DMS114 treated with DMSO at 0.1 percent for 48 hours (cell line): ENCODE results near the gene DAPP1.
"Not testable (repeated sequence)": the region's sequence is repeated elsewhere in the genome, so short reads cannot be mapped to it uniquely, and the experiment has no call there.

Experiments used
- DNase-seq: peaks from one replicate; lab custom pipeline; 2025; ENCODE audit not compliant: unreplicated experiment; lab: John Stamatoyannopoulos, UW

DAPP1 gene, protein sequence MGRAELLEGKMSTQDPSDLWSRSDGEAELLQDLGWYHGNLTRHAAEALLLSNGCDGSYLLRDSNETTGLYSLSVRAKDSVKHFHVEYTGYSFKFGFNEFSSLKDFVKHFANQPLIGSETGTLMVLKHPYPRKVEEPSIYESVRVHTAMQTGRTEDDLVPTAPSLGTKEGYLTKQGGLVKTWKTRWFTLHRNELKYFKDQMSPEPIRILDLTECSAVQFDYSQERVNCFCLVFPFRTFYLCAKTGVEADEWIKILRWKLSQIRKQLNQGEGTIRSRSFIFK

DNA sequence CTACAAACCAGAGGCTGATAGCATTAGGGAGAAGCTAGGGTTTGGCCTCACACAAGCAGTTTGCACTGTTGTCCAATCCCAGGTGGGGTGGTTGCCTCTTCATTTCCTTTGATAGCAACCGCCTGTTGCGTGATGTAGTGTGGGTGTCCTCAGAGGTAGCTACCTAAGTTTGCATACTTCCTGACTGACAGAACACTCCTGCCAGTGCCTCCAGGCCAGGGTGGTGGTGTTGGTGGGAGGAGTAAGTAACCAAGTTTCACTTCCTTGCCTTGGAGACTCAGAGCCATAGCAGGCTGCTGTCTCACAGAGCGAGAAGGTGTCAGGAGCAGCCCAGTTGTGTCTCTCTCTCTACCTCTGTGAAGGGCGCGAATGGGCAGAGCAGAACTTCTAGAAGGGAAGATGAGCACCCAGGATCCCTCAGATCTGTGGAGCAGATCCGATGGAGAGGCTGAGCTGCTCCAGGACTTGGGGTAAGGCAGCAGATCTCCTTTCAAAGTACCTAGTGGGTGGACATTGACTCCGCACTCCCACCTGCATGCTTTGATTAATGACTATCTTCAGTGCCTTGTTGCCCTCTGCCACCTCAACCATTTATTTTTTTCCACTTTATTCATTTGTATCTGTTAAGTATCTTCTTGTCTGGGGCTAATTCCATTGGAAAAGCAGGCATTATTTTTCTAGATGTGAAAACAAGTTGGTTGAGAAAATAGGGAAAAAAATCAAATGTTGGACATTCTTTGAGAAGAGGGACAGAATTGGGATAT is at the start of gene DAPP1:
TSS of gene DAPP1 (plus strand) at position 283 of the 764 bp plus-strand sequence. CDS start at position 370, 87 bp downstream.
- DNase-seq: no peak

DNA sequence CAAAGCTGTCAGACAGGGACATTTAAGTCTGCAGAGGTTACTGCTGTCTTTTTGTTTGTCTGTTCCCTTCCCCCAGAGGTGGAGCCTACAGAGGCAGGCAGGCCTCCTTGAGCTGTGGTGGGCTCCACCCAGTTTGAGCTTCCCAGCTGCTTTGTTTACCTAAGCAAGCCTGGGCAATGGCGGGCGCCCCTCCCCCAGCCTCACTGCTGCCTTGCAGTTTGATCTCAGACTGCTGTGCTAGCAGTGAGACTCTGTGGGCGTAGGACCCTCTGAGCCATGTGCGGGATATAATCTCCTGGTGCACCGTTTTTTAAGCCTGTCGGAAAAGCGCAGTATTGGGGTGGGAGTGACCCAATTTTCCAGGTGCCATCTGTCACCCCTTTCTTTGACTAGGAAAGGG is 45.8 kb upstream of the DAPP1 start:
- not testable (repeated sequence) for DNase-seq

DNA sequence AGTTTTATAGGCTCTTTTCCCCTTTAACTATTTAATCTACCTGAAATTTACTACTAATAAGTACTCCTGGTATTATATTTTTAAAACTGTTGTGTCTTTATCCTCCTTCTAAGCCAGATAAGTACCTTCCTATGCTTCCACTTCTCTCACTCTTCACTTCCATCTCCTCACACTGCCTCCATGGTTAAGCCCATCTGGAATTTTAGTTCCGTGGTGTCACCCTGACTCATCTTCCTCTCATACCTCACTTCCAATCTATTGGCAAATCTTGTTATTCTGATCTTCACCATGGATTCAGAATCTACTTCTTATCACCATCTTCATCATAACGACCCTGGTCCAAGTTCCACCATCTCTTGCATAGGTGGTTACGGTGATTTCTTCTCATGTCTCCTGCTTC is 32.7 kb upstream of the DAPP1 start:
- DNase-seq: no peak

DNA sequence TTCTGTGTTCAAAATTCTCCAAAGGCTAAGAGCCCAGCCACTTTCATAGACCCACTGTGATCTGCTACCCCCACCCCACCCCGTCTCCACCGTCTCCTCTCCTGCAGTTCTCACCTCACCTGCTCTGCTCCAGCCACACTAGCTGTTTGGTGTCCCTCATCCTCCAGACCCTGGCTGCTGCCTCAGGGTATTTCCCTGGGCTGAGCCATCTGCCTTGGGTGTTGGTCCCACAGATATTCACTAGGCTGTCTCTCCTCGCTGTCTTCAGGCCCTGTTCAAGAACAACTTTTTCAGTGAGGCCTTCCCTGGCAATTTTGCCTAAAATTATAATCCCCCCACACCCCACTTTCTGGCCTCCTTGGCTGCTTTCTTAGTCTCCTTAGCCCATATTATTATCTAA is 31.8 kb upstream of the DAPP1 start:
- no peak for DNase-seq

DNA sequence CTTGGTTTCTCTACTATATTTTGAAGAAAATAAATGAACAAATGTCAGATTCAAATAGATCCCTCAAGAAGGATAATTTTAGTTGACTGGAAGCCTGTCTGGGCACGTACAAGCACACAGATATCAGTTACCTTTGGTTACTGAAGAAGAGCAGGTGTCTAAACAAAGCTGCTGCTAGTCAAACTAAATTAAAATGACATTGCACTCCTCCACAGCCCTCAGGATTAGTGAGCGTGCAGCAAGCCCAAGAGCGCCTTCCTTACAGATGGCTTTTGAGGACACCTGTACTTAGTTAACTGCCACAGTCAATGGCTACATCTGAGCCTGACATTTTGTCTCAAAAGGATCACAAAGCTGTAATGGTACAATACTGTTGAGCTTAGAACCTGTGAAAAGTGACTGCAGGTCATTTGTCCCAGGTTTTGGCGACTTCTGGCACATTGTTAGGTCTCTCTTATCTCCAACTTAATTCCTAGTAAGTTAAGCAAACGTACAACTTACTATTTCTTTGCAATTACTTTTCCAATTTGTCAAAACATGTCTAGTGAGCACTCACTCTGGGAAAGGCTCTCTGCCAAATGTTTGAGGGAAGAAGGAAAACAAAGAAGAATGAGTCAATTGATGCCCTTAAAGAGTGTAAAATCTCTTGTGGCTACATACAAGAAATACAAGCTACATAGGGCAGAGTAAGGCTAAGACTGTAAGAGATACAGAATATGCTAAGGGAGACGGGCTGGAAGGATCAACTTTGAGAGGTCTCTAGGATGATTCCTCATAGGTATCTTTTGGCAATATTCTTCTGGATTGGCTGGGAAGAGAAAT is 25.6 kb upstream of the DAPP1 start:
- DNase-seq: no peak

DNA sequence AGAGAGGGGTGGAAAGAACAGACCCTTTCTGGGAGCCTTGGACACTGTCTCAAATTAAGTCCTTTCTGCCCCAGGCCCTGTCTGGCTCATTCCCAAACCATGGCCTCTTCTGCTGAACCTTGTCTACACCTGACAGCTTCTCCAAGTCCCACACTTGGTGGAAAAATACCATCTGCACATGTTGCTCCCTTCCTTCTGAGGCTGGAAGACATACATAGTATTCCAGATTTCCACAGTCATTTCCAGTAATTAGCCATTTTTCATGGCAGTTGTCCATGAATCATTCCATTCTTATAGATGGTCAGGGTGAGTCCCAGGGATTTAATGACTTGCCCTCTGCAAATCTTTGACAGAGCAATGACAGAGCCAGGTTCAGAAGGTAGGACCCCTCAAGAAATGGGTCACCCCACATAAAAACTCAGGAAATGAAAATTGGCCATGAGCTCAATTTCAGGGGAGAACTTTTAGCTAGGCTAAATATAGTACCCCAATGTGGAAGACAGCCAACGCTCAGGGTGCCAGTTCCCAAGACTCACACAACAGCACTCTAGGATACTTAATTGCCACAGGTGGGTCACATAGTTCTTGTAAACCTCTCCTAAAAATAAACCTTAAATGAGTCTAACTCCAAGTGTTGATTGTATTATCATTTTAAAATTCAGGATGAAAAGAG is 16.2 kb upstream of the DAPP1 start:
- no peak for DNase-seq

DNA sequence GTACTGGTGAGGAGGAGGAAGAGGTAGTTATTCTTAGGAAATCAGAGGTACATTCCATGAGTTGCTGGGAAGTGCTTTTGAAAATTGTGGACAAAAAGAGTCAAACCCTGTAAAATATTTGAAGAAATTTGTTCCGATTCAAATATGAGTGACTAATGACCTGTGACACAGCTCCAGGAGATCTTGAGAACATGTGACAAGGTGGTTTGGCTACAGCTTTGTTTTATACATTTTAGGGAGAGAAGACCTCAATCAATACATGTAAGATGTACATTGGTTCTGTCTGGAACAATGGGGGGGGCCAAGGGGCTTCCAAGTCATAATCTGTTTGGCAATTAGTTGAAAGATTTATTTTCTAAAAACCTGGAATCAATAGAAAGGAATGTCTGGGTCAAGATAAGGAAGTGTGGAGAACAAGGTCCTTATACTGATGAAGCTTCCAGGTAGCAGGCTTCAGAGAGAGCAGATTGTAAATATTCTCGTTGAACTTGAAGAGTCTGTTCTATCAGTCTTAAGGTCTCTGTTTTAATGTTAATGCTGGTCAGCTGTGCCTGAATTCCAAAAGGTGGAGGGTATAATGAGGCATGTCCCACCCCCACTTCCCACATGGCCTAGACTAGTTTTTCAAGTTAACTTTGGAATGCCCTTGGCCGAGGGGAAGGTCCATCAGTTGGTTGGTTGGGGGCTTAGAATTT is 15.5 kb upstream of the DAPP1 start:
- DNase-seq: no peak

DNA sequence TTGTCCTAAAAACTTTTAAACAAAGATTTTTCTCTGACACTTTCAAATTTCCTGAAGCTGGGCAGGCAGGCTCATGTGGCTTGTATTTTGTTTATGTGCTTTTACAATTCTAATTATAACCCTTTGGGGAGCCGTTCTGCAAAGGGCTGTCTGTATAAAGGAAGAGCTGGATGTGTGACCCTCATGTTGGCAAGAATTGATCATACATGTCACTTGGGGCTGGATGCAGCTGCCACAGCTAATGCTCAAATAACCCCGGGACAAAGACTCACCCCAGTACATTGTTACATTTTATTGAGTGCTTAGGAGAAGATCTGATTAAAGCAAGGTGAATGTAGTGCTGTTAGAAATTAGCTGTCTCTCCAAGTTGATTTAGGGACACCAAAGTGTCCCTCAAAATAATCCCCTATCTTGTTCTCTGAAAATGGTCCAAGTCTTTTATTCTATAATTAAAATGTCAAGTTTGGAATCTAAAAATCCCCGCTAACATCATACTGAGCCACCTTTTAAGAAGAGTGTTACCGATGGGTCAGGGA is 13.0 kb upstream of the DAPP1 start:
- DNase-seq: no peak

DNA sequence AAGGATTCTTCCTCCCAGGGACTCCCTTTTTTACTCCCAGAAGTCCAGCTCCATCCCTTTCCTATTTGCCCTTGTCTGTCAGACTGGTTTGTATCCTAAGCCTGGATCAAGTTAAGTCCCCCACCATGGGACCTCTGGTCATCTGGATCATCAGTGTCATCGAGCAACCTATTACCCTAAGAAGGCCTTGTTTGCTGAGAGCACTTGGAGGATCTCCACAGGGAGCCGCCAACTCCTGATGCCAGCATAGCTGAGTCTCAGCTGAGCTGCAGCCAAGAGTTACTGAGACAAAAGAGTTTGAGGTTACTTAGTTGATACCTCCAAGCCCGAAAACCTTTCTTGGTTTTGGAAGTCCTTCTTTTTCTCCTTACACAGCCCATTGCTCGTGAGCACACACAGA is 10.1 kb upstream of the DAPP1 start:
- DNase-seq: no peak

DNA sequence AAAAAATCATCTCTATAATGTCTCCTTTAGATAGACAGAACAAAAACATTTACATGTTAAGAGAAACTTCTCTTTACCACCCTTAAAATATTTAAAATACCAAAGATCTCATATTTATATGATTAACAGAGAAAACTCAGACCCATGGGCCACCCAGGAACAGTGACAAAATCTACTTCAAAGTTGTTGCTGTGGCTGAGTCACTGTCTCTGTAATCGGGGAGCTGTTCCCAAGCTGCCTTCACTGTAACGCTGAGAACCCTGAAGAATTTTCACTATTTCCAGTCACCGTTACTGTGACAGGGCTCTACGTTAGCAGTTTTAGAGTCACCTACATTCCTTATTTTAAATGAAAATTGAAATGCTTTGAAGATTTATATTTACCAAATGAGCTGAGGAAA is 9.0 kb upstream of the DAPP1 start:
- no peak for DNase-seq

DNA sequence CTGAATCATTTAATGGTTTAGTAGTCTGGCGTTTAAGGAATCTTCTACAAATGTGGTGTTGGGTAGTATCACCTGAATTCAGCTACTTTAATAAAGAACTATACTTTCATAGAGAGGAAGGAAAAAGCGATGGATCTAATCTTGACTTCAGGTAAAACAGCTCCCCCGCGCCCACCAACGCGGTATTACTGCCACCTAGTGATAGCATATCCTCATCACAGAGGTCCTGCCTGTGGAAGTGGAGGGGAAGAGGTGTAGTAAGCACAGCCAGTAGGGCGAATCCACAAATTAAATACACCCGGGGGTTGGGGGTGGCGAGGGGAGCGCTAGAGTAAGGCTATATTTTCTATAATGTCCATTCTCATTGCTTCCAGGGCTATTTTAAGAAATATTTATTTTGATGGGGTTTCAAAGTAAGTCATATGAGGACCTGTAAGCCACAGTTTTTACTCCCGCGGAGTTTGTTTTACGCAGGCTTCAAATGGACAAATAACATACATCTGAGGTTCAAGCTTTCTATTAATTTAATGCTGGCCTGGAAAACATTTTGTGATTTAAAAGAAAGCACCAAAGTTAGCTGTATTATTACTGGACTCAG is 8.3 kb upstream of the DAPP1 start:
- DNase-seq: no peak

DNA sequence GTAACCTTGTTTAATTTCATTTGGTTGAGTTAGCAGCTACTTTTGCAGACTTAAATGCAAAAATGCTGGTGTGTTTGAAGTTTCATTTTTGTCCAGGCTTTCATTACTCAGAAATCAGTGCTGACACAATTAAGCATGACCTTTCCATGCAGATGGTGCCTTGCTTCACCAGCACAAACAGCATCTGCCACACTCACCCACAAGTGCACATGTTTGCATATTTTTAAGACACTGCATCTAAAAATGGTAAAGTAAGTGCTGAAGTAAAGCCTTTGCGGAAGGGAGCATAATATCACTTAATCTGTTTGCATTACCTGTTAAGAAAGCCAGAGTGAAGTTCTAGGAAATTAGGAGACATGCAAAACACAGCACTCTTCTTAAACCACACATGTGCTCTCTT is 7.3 kb upstream of the DAPP1 start:
- no peak for DNase-seq

DNA sequence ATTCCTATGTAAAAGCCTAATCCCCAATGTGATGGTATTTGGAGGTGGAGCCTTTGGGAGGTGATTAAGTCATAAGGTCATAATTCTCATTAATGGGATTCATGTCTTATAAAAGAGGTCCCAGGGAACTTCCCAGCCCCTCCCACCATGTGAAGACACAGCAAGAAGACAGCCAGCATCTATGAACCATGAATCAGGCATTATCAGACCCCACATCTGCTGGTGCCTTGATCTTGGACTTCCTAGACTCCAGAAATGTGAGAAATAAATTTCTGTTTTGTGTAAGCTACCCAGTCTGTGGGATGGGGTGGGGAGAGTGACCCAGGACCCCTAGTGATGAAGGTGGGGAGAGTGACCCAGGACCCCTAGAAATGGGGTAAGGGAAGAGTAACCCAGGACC is 6.1 kb upstream of the DAPP1 start:
- no peak for DNase-seq

DNA sequence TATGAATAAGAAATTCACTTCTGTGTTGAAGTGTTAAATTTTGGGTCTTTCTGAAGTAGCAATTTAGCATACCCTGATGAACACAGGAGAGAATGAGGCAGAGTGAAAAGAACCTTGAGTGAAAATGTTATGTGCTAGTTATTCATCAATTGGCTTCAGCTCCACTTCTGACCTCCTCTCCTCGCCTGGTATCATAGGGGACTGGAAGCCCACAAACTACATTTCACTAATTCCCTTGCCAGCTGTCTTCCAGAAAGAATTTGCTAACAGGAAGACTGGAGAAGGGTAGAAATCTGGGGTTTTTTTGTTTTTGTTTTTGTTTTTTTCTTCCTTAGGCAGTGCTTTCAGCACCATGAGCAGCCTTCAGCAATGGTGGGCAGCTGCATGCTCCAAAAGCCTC is 5.5 kb upstream of the DAPP1 start:
- no peak for DNase-seq

DNA sequence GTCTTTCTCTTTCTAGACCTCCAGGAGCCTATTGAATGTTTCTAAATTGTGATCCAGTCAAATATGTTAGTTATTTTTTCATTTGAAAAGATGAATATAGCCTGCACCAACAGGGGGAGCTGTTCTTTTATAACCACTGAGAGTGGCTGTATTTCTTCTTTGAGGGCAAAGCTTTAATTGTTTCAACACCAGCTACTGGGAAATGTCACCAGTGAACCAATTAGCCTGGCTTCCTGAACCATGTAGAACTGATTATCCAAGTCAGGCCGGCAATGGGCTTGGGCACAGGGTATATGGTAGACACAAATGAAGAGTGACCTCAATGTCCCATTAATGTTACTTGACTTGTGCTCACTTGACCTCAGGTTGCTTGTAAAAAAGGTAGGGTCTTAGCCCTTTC is 4.8 kb upstream of the DAPP1 start:
- no peak for DNase-seq

DNA sequence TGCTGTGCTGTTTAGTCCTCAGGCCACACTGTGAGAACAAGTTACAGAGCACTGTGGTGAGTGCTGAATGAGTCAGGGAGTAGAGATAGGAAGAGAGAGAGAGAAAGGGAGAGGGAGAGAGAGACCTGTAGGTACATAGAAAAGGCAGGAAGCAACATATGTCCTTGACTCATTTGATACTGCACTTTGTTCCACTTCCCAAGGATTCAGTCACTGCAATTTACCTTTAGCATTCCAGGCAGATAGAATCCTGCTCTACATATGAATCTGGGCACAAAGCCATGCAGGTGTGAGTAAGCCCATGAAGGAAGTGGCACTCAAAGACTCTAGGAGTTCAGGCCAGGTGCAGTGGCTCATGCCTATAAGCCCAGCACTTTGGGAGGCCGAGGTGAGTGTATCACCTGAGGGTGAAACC is 1.0 kb upstream of the DAPP1 start:
- no peak for DNase-seq

DNA sequence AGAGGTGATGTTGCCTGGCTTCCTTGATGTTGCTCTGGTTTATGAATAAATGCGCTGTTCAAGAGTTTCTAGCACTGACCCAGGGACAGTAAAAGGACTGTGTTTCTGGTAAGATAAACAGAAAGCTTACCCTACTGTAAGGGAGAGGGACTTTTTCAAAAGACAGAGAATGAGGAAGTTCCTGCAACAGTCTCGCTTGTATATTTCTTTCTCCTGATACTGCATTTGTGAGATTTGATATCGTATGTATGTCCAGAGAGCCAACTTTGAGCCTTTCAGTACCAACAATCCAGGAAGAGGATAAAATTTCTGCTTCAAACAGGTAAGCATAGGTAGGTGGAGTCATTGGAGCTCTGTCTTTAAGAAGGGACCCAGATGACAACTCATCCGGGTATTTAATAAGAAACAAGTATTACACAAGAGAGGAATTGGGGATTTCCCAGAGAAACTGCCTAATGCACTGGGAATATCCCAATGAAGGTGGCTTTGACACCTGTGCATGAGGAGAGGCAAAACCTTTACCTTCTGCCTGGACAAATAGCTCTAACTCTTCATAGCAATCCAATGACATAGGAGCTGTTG is 773 bp downstream of the DAPP1 start:
- DNase-seq: no peak

DNA sequence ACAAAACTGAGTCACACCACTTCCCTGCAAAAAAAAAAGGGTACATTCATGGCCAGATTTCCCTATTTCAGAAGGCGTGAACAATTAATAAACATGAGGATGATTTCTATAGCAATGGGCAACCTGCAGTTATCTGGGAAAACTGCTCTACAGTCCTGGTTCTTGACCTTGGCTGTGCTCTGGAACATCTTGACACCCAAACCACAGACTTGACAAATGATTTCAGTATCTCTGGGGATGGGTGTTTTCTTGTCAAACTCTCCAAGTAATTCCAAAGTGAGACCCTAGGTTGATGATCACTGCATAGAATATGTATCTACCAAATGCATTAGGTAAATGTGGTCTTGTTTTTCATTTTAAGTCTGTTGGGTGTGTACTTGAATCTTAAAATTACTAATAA is 2.0 kb downstream of the DAPP1 start:
- DNase-seq: no peak

DNA sequence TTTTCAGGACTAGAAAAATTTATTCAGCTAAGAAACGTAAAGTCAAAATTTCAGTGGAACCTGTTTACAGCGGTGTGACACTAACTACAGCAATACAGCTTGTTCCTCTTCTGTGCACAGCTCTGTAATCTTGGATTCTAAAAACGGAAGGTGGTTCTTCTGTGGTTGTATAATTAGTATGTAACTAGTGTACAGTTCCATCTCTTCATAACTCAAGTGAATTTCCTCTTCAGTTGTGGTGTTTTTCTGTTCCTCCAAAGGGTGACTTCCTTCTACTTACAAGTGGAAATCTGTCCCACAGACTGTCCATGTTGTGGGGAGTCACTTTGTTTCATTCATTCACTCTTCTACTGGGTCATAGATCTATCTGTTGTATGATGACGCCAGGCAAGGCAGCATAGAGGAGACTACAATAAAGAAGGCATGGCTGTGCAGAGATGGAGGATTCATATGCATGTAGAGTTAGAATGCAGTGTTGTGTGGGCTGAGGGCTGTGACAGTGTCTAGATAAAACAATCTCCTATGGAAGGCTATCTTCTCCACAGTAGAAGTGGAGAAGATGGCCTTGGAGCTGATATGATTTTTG is 5.4 kb downstream of the DAPP1 start:
- DNase-seq: no peak
